VCaP (cell line): Measurements from ENCODE around the gene ZNF804B.

Source experiments
- H3K27ac ChIP-seq: fragments of 450-650 bp; 2 replicates; pipeline ENCODE4 v1.5.1; 2017
- CTCF ChIP-seq: fragments of 450-650 bp; conservative IDR thresholded peaks from 2 replicates; pipeline ENCODE4 v1.5.1; 2017; ENCODE audit warnings: mild to moderate bottlenecking, moderate library complexity

The ZNF804B gene

GRCh38 chr7:88868456-88868855 is 109.0 kb downstream of the ZNF804B start:
- no peak for TF ChIP-seq CTCF
- H3K27ac ChIP-seq, result no peak overlapping the region

DNA sequence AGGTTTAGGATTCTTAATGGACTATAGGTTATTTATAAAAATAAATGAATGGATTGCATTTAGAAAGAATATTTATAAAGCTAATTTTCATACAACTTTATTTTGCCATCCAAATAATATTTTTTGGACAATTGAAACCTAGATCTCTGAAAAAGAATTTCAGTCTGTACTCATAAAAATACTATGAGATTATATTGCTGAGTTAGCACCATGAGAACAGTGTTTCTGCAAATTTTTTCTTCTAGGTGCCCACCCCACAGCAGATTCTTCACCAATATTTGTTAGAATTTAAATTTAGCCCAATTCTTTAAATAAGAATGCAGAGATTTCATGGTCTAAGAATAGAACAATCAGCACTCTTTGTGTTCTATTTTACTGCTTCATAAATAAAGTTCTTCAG is 121.6 kb downstream of the ZNF804B start:
- TF ChIP-seq CTCF, result no peak
- H3K27ac ChIP-seq, result no peak overlapping the region

- H3K27ac ChIP-seq, result no peak overlapping the region
- TF ChIP-seq CTCF, result no peak
Observed at GRCh38 chr7:88885131-88885530, 125.6 kb downstream of the ZNF804B start.

DNA sequence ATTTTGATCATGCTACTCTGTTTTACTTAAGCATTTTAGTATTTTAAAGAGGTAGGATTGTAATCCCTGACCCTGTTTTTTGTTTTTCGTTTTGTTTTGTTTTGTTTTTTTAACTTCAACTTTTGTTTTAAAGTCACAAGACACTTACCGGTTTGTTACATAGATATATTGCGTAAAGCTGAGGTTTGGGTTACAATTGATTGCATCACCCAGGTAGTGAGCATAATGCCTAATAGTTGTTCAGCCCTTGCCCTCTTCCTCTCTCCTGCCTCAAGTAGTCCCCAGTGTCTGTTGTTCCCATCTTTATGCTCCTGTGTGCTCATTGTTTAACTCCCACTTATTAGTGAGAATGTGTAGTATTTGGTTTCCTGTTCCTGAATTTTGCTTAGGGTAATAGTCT is 129.2 kb downstream of the ZNF804B start:
- H3K27ac ChIP-seq, result no peak overlapping the region
- no peak for TF ChIP-seq CTCF

DNA sequence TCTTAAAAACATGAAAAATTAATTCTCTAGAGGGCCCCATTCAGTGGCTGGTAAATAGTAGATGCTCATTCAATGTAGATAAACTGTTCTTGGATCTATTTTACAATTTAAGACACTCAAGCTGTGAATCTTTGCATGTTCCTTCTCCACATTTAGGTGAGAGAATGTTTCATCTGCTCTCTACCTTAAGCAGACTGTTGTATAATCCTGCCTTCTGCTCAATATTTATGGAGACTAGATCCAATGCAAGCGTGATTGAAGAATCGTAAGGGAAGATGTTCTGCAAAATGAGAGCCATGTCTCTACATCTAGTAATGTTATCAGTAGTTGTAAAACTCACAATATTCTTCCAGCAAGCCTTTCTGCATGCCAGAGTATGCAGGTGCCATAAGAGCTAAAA is 151.0 kb downstream of the ZNF804B start:
- TF ChIP-seq CTCF, result no peak
- no peak overlapping the region for H3K27ac ChIP-seq

DNA sequence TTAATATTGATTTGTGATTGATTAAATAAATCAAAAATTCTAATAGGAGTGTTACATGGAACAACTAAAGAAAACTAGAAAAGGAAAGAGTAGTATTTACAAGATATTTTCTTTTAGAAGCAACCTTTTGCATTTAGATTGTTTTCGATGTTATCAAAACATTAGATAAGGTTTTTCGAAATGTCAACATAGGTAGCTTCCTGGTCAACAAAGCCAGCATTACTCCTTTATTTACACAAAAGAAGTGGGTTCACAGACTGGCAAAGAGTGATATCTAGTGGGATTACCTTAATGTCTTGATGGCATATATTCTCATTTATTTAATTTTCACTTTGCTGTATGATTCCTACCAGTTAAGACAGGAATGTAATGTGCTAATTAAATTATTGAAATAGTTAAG is 153.4 kb downstream of the ZNF804B start:
- H3K27ac ChIP-seq, result peak overlapping the region; percentile 9; the same call in 1 of the 2 replicates
- no peak for TF ChIP-seq CTCF

DNA sequence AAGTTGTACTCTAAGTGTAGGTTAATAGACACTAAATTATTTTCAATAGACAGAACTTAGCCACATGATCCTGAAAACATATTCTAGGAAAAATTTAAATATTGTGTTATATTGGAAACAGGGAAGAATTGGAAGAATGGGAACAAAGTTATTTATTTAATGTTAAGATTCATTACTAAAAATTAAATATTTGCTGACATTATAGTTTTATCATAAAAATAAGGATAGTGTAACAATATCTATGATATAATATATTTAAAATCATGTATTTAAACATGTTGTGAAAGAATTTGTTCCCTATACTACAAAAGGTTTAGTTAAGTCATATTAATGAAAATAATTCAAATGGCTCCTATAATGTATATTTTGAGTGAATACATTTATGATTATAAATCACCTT is 156.1 kb downstream of the ZNF804B start:
- H3K27ac ChIP-seq, result no peak overlapping the region
- no peak for TF ChIP-seq CTCF
